Pancreas (tissue), 10 donors: ENCODE data around the gene TCF19. TPM values are rescaled to one million over a fixed set of nuclear protein-coding genes. Genes with fewer than 3 reads are reported as not detected.
"Not testable (repeated sequence)": the region's sequence is repeated elsewhere in the genome, so short reads cannot be mapped to it uniquely, and the experiment has no call there.

Experiments
- ATAC-seq, 4 donors: fragments of 200-7000 bp; cut with Tn5 transposase; one replicate each; pipeline versions ENCODE4 v1.8.0 to v1.9.1; 2020; ENCODE audit warnings: mild to moderate bottlenecking in 4 of 4, moderate library complexity in 4 of 4
- DNase-seq, 6 donors: peaks; one replicate each; pipeline ENCODE4 v3.0.0-alpha.2; 2020
- FAIRE-seq: peaks from 2 replicates; lab custom pipeline; 2012; peaks lifted over from hg19 to GRCh38; lab: Jason Lieb, UNC
- H3K27ac ChIP-seq, 4 donors: fragments of 200-600 bp; sonication (generic); 1 replicate in 3 of 4; 2 replicates in 1 of 4; pipeline versions ENCODE4 v1.5.0 to v1.8.0; 2020
- H3K27me3 ChIP-seq, 4 donors: fragments of 200-600 bp; one replicate each; pipeline ENCODE4 v1.8.0; 2021
- H3K36me3 ChIP-seq, 3 donors: fragments of 200-600 bp; sonication (generic) in 1 of 3; one replicate each; pipeline versions ENCODE4 v1.5.0 to v1.8.0; 2020 to 2021
- H3K4me1 ChIP-seq, 3 donors: fragments of 200-600 bp; one replicate each; pipeline ENCODE4 v1.8.0; 2021
- H3K4me3 ChIP-seq, 4 donors: fragments of 200-600 bp; sonication (generic) in 2 of 4; one replicate each; pipeline versions ENCODE4 v1.5.0 to v1.8.0; 2020 to 2021
- H3K9me3 ChIP-seq, 4 donors: fragments of 200-600 bp; one replicate each; pipeline ENCODE4 v1.8.0; 2021
- CTCF ChIP-seq, 4 donors: fragments of 200-600 bp; sonication (generic) in 3 of 4; IDR thresholded peaks; one replicate each; pipeline versions ENCODE4 v1.5.0 to v1.8.0; 2021; ENCODE audit warnings: antibody characterized with exemption in 4 of 4
- WGBS, 2 donors: extraction: QIAGEN DNeasy Blood & Tissue Kit; methylation state at CpG; one replicate each; pipeline ENCODE4 v1.1.7; 2013; 5-methylcytosine and 5-hydroxymethylcytosine counted together
- intact Hi-C, 3 donors: fragments of 100-400 bp; cut with DNase I; formaldehyde crosslinking; loops; one replicate each; pipeline versions ENCODE4 v1.11.1 to v1.14.2; 2022
- polyA plus RNA-seq, 2 donors: library from polyadenylated mRNA; stranded (reverse); fragments of 200-250 nt; gene quantifications; one replicate each; pipeline ENCODE4 v1.2.3, GENCODE V29; 2013
- total RNA-seq, 6 donors: library from RNA; stranded (reverse); fragmentation: NEBNext Ultra II Directional in 4 of 6; extraction: Animal tissue kit (Norgen Biotek cat#: 25700) in 4 of 6; gene quantifications; one replicate each; pipeline versions ENCODE4 v1.2.1 to v1.2.4, GENCODE V29; 2021 to 2023
- donor health status: healthy with polysubstance abuse.
- donor health status: DM: no; HTN: no; CAD: no; lungs with moderate emphysema.
- donor health status: DM: no; HTN: no; CAD: no.
- donor health status: control.
- donor health status: control.
- donor health status: Bipolar disorder and iron deficiency.
- donor health status: DM: yes; HTN: yes; CAD: no.
- donor health status: DM: no; HTN: no; CAD: no.
- donor health status: DM: no; HTN: no; CAD: no.
- donor health status: DM: yes; HTN: yes; CAD: no.

Gene TCF19
- total and polyA plus RNA-seq, 8 donors, result 0.83 to 3.4 (median 2.0) TPM

GRCh38 chr6:31187780-31188194 lies 29.4 kb downstream of the TCF19 start:
- Histone ChIP-seq H3K36me3 (no peaks in the 10 kb centered on the region), H3K9me3 (no peaks in the 10 kb centered on the region), H3K4me1 (peaks cover 13 to 30% (median 14%) of the 10 kb centered on the region in 3 donors), H3K4me3 (no peak overlapping the region), H3K27me3 (no peaks in the 10 kb centered on the region), H3K27ac (peak overlapping the region; percentile 88 to 98 (median 94))
- intact Hi-C loops, result no loop called here
- peak; percentile 29 for FAIRE-seq
- peak; percentile 79 to 86 (median 82) for ATAC-seq
- TF ChIP-seq CTCF (IDR thresholded peaks at IDR 0.05), result no peak
- peak in 2 of 6 donors; percentile 57 to 64 for DNase-seq
- 25 to 30% methylated on average over 5 of the region's 5 CpGs for WGBS, 2 donors

- H3K4me3 ChIP-seq, H3K27me3 ChIP-seq, H3K9me3 ChIP-seq, H3K36me3 ChIP-seq, intact Hi-C loops, FAIRE-seq: not testable (repeated sequence)
- ATAC-seq, result peak; percentile 4 to 29 (median 12)
- Histone ChIP-seq H3K4me1 (peaks cover 13 to 19% (median 14%) of the 10 kb centered on the region in 3 donors), H3K27ac (peak overlapping the region in 3 of 4 donors; percentile 88 to 98 (median 97))
- 42 to 45% methylated on average over 3 of the region's 3 CpGs for WGBS, 2 donors
- DNase-seq, result peak in 1 of 6 donors; percentile 23
These were observed 30.8 kb downstream of the TCF19 start for GRCh38 chr6:31189223-31189622.

GRCh38 chr6:31190488-31190887 lies 32.1 kb downstream of the TCF19 start:
- Histone ChIP-seq H3K9me3 (no peaks in the 10 kb centered on the region), H3K36me3 (no peaks in the 10 kb centered on the region), H3K4me3 (no peak overlapping the region), H3K27ac (no peak overlapping the region), H3K4me1 (peaks cover 13 to 18% (median 14%) of the 10 kb centered on the region in 3 donors), H3K27me3 (no peaks in the 10 kb centered on the region)
- no peak for ATAC-seq
- no peak for FAIRE-seq
- WGBS, 2 donors, result 74 to 86% methylated on average over 4 of the region's 4 CpGs
- intact Hi-C loops, result loop anchor here in 1 of 3 donors (10.0 kb wide), 1 partner anchor 174 kb away; no protein-coding TSS in a partner anchor
- TF ChIP-seq CTCF (IDR thresholded peaks at IDR 0.05), result no peak
- DNase-seq, result no peak

GRCh38 chr6:31192431-31193105 lies 34.2 kb downstream of the TCF19 start:
- H3K4me3 ChIP-seq, FAIRE-seq, H3K36me3 ChIP-seq, H3K27me3 ChIP-seq, H3K27ac ChIP-seq, H3K9me3 ChIP-seq: not testable (repeated sequence)
- peaks cover 3 to 13% (median 4%) of the 10 kb centered on the region in 3 donors for H3K4me1 ChIP-seq
- WGBS, 2 donors, result 52 to 56% methylated on average over 10 of the region's 10 CpGs
- peak in 3 of 4 donors; percentile 31 to 56 (median 44) for ATAC-seq
- TF ChIP-seq CTCF (IDR thresholded peaks at IDR 0.05), result peak in 3 of 4 donors; percentile 26 to 49 (median 39)
- intact Hi-C loops, result loop anchor here in 2 of 3 donors (2.0 to 10.0 kb wide), 3 partner anchors 54 to 172 kb away; partner anchors contain the start of gene PSORS1C2 (in 1 of the 2)
- DNase-seq, result peak in 5 of 6 donors; percentile 61 to 83 (median 69)

GRCh38 chr6:31193206-31193605 lies 34.8 kb downstream of the TCF19 start:
- intact Hi-C loops, result loop anchor here in 2 of 3 donors (2.0 to 10.0 kb wide), 3 partner anchors 54 to 172 kb away; partner anchors contain the start of gene PSORS1C2 (in 1 of the 2)
- DNase-seq (no peak), FAIRE-seq (no peak), ATAC-seq (no peak)
- H3K27me3 ChIP-seq, result no peaks in the 10 kb centered on the region
- H3K27ac ChIP-seq, result no peak overlapping the region
- H3K4me3 ChIP-seq, result no peak overlapping the region
- no peak for TF ChIP-seq CTCF (IDR thresholded peaks at IDR 0.05)
- peaks cover 0 to 11% (median 3%) of the 10 kb centered on the region in 3 donors for H3K4me1 ChIP-seq
- no peaks in the 10 kb centered on the region for H3K36me3 ChIP-seq
- no peaks in the 10 kb centered on the region for H3K9me3 ChIP-seq
- 81 to 84% methylated on average over 8 of the region's 8 CpGs for WGBS, 2 donors
